Neural cell (in vitro differentiated cells): ENCODE data around the gene MACROD1. TPM values are rescaled to one million over a fixed set of nuclear protein-coding genes. Genes with fewer than 3 reads are reported as not detected.

ENCODE experiments used
- H2AFZ ChIP-seq: fragments of 200-600, 300-800 bp; sonication (generic), shearing (Covaris generic); 2 replicates; pipeline ENCODE4 v1.6.0; 2014; ENCODE audit warnings: low read depth, mild to moderate bottlenecking, antibody characterized with exemption, low read length, moderate library complexity
- H3F3A ChIP-seq: fragments of 200-600 bp; shearing (Covaris generic); 2 replicates; pipeline ENCODE4 v1.6.1; 2016; ENCODE audit warnings: mild to moderate bottlenecking, moderate library complexity, mixed read lengths, antibody characterized with exemption, low read length; ENCODE audit not compliant: insufficient read depth, poor library complexity, severe bottlenecking
- H3K27ac ChIP-seq: fragments of 200-600, 300-800 bp; sonication (generic), shearing (Covaris generic); 2 replicates; pipeline ENCODE4 v1.5.1; 2014; ENCODE audit warnings: mild to moderate bottlenecking, low read length, moderate library complexity
- H3K27me3 ChIP-seq: fragments of 300-800, 200-600 bp; sonication (generic), shearing (Covaris generic); 2 replicates; pipeline ENCODE4 v1.6.0; 2014; ENCODE audit warnings: mild to moderate bottlenecking, low read depth, low read length, moderate library complexity; ENCODE audit not compliant: insufficient read depth
- H3K36me3 ChIP-seq: fragments of 300-800, 200-600 bp; sonication (generic), shearing (Covaris generic); 2 replicates; pipeline ENCODE4 v1.5.1; 2014; ENCODE audit warnings: mild to moderate bottlenecking, antibody characterized with exemption, low read length, moderate library complexity; ENCODE audit not compliant: insufficient read depth
- H3K4me2 ChIP-seq: fragments of 300-800, 200-600 bp; sonication (generic), shearing (Covaris generic); 2 replicates; pipeline ENCODE4 v1.6.0; 2014; ENCODE audit warnings: mild to moderate bottlenecking, low read length
- H3K4me3 ChIP-seq: fragments of 300-800, 200-600 bp; sonication (generic), shearing (Covaris generic); 2 replicates; pipeline ENCODE4 v1.5.1; 2014; ENCODE audit warnings: mild to moderate bottlenecking, low read length, moderate library complexity
- H3K79me2 ChIP-seq: fragments of 200-600 bp; shearing (Covaris generic); replicated peaks from 2 replicates; pipeline ENCODE4 v1.6.0; 2014; ENCODE audit warnings: mild to moderate bottlenecking, low read length, moderate library complexity; ENCODE audit not compliant: insufficient read depth
- H3K9ac ChIP-seq: fragments of 300-800, 200-600 bp; sonication (generic), shearing (Covaris generic); 2 replicates; pipeline ENCODE4 v1.6.1; 2016; ENCODE audit warnings: mild to moderate bottlenecking, low read length, mixed read lengths
- H3K9me2 ChIP-seq: fragments of 200-600 bp; shearing (Covaris generic); 2 replicates; pipeline ENCODE4 v1.6.1; 2016; ENCODE audit warnings: mild to moderate bottlenecking, low read length, mixed read lengths; ENCODE audit not compliant: insufficient read depth
- H3K9me3 ChIP-seq: fragments of 200-600, 300-800 bp; sonication (generic), shearing (Covaris generic); 2 replicates; pipeline ENCODE4 v1.6.1; 2016; ENCODE audit warnings: mild to moderate bottlenecking, mixed run types, low read length, moderate library complexity, mixed read lengths
- H4K20me1 ChIP-seq: fragments of 200-600 bp; shearing (Covaris generic); 2 replicates; pipeline ENCODE4 v1.6.1; 2016; ENCODE audit warnings: mild to moderate bottlenecking, mixed run types; ENCODE audit not compliant: insufficient read depth
- CTCF ChIP-seq: fragments of 450-650 bp; IDR thresholded peaks from 2 replicates; pipeline ENCODE4 v1.5.1; 2014; ENCODE audit warnings: antibody characterized with exemption, mild to moderate bottlenecking, moderate library complexity; ENCODE audit not compliant: poor library complexity, severe bottlenecking
- EP300 ChIP-seq: fragments of 450-650 bp; conservative IDR thresholded peaks from 2 replicates; pipeline ENCODE4 v1.6.1; 2014; ENCODE audit warnings: antibody characterized with exemption, mild to moderate bottlenecking, moderate library complexity; ENCODE audit not compliant: poor library complexity, severe bottlenecking
- EZH2 ChIP-seq: fragments of 200-600, 300-800 bp; shearing (Covaris generic), sonication (generic); IDR thresholded peaks from 2 replicates; pipeline ENCODE4 v1.6.1; 2014; ENCODE audit warnings: antibody characterized with exemption, low read length, borderline replicate concordance, mild to moderate bottlenecking; ENCODE audit not compliant: insufficient read depth, poor library complexity, severe bottlenecking
- MXI1 ChIP-seq: fragments of 450-650 bp; conservative IDR thresholded peaks from 2 replicates; pipeline ENCODE4 v1.6.1; 2014; ENCODE audit warnings: antibody characterized with exemption, mild to moderate bottlenecking; ENCODE audit not compliant: poor library complexity, severe bottlenecking
- POLR2AphosphoS5 ChIP-seq: IDR thresholded peaks from 2 replicates; pipeline ENCODE4 v1.6.1; 2012
- RAD21 ChIP-seq: fragments of 450-650 bp; conservative IDR thresholded peaks from 2 replicates; pipeline ENCODE4 v1.6.1; 2014; ENCODE audit warnings: antibody characterized with exemption, mild to moderate bottlenecking, moderate library complexity
- REST ChIP-seq: IDR thresholded peaks from 2 replicates; pipeline ENCODE4 v1.6.1; 2012; ENCODE audit warnings: borderline replicate concordance
- SMC3 ChIP-seq: fragments of 450-650 bp; conservative IDR thresholded peaks from 2 replicates; pipeline ENCODE4 v1.6.1; 2014; ENCODE audit warnings: antibody characterized with exemption, mild to moderate bottlenecking, moderate library complexity; ENCODE audit not compliant: poor library complexity
- TAF1 ChIP-seq: IDR thresholded peaks from 2 replicates; pipeline ENCODE4 v1.6.1; 2012; ENCODE audit warnings: low read depth
- polyA plus RNA-seq: library from polyadenylated mRNA; depleted of rRNA; stranded (reverse); fragments of >200 nt; gene quantifications from 2 replicates; pipeline ENCODE4 v1.2.3, GENCODE V29; 2014

Gene MACROD1
- polyA plus RNA-seq, 1 donor from 2014 or later: 30.8 TPM

GRCh38 chr11:64015935-64016845, 149.7 kb downstream of the MACROD1 start:
- H3K27ac ChIP-seq: no peak overlapping the region
- H3K4me3 ChIP-seq: no peak overlapping the region
- TF ChIP-seq RAD21 (no peak), REST (no peak), EZH2 (no peak), SMC3 (no peak), EP300 (no peak), TAF1 (no peak), MXI1 (no peak), POLR2AphosphoS5 (no peak), CTCF (no peak)
- H3F3A ChIP-seq: no peaks in the 10 kb centered on the region
- H3K9ac ChIP-seq: no peak overlapping the region
- H4K20me1 ChIP-seq: no peaks in the 10 kb centered on the region
- no peak overlapping the region for H3K4me2 ChIP-seq
- no peaks in the 10 kb centered on the region for H3K9me3 ChIP-seq
- H3K9me2 ChIP-seq: no peaks in the 10 kb centered on the region
- H3K79me2 ChIP-seq: no peaks in the 10 kb centered on the region
- H2AFZ ChIP-seq: no peak overlapping the region
- no peaks in the 10 kb centered on the region for H3K36me3 ChIP-seq
- H3K27me3 ChIP-seq: no peaks in the 10 kb centered on the region

GRCh38 chr11:64015510-64015909, 150.4 kb downstream of the MACROD1 start:
- Histone ChIP-seq H2AFZ (no peak overlapping the region), H3K9me2 (no peaks in the 10 kb centered on the region)
- TF ChIP-seq POLR2AphosphoS5: no peak
- TF ChIP-seq EP300: no peak
- no peak for TF ChIP-seq SMC3
- TF ChIP-seq CTCF: no peak
- no peak for TF ChIP-seq EZH2
- no peak for TF ChIP-seq RAD21
- TF ChIP-seq MXI1: no peak
- no peak for TF ChIP-seq TAF1
- no peak for TF ChIP-seq REST

More at GRCh38 chr11:64015510-64015909, 150.4 kb downstream of the MACROD1 start:
- Histone ChIP-seq H3K9ac (no peak overlapping the region), H3K36me3 (no peaks in the 10 kb centered on the region), H3F3A (no peaks in the 10 kb centered on the region), H3K9me3 (no peaks in the 10 kb centered on the region), H4K20me1 (no peaks in the 10 kb centered on the region), H3K79me2 (no peaks in the 10 kb centered on the region), H3K4me3 (no peak overlapping the region), H3K27me3 (no peaks in the 10 kb centered on the region), H3K27ac (no peak overlapping the region), H3K4me2 (no peak overlapping the region)
